ENCODE measurements around the gene WDR13.
"Not testable (repeated sequence)": the region's sequence is repeated elsewhere in the genome, so short reads cannot be mapped to it uniquely, and the experiment has no call there.

WDR13 gene

DNA sequence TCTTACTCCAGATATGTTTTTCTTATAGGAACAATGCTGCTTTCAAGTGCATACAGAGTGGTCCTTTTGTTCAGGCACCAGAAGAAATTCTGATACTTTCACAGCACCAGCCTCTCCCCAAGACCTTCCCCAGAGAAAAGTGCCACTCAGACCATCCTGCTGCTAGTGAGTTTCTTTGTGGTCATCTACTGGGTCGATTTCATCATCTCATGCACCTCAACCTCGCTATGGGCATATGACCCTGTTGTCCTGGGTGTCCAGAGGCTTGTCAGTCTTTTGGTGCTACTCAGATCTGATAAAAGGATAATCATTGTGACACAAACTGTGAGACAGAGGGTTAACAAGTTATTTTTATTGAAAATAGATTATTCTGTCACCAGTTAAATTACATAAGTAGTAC is 39.5 kb downstream of the WDR13 start:
- H3K4me3 ChIP-seq (ENCODE audit: low read length) = no peak overlapping the region
- no peak for DNase-seq (ENCODE audit: low read depth, low spot score)

DNA sequence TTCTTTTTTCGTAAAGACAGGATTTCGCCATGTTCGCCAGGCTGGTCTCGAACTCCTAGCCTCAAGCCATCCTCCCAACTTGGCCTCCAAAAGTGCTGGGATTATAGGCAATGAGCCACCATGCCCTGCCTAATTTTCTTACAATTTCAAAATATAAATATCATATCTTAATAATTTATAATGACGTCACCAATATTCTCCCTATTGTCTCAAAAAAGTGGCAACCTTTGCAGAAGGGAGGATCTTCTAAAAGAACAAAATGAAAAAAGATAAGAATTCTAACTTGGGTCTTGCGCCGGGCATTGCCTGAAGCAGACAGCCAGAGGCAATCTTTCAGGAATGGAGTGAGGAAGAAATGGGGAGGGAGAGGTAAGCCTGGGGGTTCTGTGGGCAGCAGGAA is 48.4 kb downstream of the WDR13 start:
- H3K4me3 ChIP-seq (ENCODE audit: low read length) = no peak overlapping the region
- DNase-seq (ENCODE audit: low read depth, low spot score) = no peak

DNA sequence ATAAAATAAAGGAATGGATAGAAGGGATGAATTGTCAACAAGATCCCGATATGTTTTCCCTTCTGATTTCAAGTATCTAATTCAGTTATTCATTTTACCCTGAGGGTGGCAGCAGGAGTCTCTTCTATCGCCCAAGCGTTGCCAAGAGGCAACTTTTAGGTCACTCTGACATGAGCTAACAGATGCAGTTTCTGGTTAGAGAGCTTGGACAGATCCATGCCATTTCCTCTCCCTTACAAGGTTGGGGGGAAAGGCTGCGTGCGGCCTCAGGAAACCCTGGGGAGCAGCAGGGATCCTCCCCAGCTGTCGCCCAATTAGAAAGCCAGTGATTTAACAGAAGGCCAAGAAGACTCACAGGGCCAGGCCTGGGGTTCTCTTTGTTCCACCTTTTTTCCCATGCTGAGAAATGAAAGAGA is 51.1 kb downstream of the WDR13 start:
- no peak overlapping the region for H3K4me3 ChIP-seq (ENCODE audit: low read length)
- DNase-seq (ENCODE audit: low read depth, low spot score) = no peak

DNA sequence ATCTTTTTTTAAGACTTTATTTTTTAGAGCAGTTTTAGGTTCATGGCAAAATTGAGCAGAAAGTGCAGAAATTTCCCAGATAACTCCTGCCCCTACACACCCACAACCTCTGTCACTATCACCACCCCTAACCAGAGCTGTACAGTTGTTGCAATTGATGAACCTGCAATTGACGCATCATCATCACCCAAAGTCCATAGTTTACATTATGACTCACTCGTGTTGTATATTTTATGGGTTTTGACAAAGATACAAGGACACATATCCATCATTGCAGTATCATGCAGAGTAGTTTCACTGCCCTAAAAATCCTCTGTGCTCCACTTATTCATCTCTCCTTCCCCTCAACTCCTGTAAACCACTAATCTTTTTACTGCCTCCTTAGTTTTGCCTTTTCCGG is 51.8 kb downstream of the WDR13 start:
- no peak overlapping the region for H3K4me3 ChIP-seq (ENCODE audit: low read length)
- DNase-seq (ENCODE audit: low read depth, low spot score) = no peak

DNA sequence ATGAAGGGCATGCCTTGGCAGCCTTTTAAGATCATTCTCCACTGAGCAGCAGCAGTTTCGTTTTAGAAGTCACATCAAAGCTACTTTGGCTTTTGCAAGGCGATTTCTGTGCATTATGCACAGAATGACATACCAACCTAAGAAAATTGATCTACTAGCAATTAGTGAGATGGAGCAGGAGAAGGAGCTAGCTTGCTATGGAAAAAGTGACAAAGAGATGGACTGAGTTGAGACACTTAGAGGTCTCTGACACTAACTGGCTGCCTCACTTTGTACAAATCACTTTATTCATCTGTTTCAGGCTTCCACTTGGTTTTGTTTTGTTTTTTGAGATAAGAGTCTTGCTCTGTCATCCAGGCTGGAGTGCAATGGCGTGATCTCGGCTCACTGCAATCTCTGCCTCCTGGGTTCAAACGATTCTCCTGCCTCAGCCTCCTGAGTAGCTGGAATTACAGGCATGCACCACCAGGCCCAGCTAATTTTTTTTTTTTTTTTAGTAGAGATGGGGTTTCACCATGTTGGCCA is 54.8 kb downstream of the WDR13 start:
- not testable (repeated sequence) for DNase-seq (ENCODE audit: low read depth, low spot score); H3K4me3 ChIP-seq (ENCODE audit: low read length)

DNA sequence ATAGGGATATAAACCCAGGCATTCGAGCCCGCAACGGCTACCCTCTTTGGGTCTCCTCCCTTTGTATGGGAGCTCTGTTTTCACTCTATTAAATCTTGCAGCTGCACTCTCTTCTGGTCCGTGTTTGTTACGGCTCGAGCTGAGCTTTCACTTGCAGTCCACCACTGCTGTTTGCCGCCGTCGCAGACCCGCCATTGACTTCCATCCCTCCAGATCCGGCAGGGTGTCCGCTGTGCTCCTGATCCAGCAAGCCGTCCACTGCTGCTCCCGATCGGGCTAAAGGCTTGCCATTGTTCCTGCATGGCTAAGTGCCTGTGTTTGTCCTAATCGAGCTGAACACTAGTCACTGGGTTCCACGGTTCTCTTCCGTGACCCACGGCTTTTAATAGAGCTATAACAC is 57.5 kb downstream of the WDR13 start:
- not testable (repeated sequence) for H3K4me3 ChIP-seq (ENCODE audit: low read length); DNase-seq (ENCODE audit: low read depth, low spot score)
